Erythroblast (primary cell): ENCODE results near the gene HECA.
"Not testable (repeated sequence)": the region's sequence is repeated elsewhere in the genome, so short reads cannot be mapped to it uniquely, and the experiment has no call there.

Source experiments
- DNase-seq, 2 experiments: peaks; one replicate each; lab custom pipeline; 2025; lab: John Stamatoyannopoulos, UW
- GATA1 ChIP-seq: IDR thresholded peaks from 2 replicates; pipeline ENCODE4 v1.6.1; 2011; ENCODE audit warnings: low read depth, mild to moderate bottlenecking, control low read depth, low read length, moderate library complexity
- POLR2A ChIP-seq: IDR thresholded peaks from 2 replicates; pipeline ENCODE4 v1.6.1; 2011; ENCODE audit warnings: mild to moderate bottlenecking, low read length

HECA gene

GRCh38 chr6:139184459-139184858, 49.6 kb downstream of the HECA start:
- DNase-seq: no peak
- TF ChIP-seq POLR2A (no peak), GATA1 (no peak)

GRCh38 chr6:139186242-139186641, 51.4 kb downstream of the HECA start:
- TF ChIP-seq GATA1 (no peak), POLR2A (no peak)
- no peak for DNase-seq

GRCh38 chr6:139186692-139187091, 51.8 kb downstream of the HECA start:
- TF ChIP-seq GATA1 (no peak), POLR2A (no peak)
- DNase-seq: no peak

- TF ChIP-seq POLR2A (no peak), GATA1 (no peak)
- no peak for DNase-seq
Observed at GRCh38 chr6:139187489-139187888, 52.6 kb downstream of the HECA start.

- no peak for DNase-seq
- TF ChIP-seq POLR2A (no peak), GATA1 (no peak)
Observed at GRCh38 chr6:139189665-139190064, 54.8 kb downstream of the HECA start.

- no peak for DNase-seq
- TF ChIP-seq POLR2A (no peak), GATA1 (no peak)
Observed at GRCh38 chr6:139194740-139195139, 59.9 kb downstream of the HECA start.

- no peak for TF ChIP-seq POLR2A
- TF ChIP-seq GATA1: no peak
Observed at GRCh38 chr6:139198529-139199288, 63.8 kb downstream of the HECA start.

GRCh38 chr6:139201378-139201777, 66.5 kb downstream of the HECA start:
- no peak for DNase-seq
- TF ChIP-seq POLR2A (no peak), GATA1 (no peak)

More at GRCh38 chr6:139198529-139199288, 63.8 kb downstream of the HECA start:
- DNase-seq: no peak

GRCh38 chr6:139204978-139205377, 70.1 kb downstream of the HECA start:
- DNase-seq: no peak
- TF ChIP-seq GATA1: no peak
- no peak for TF ChIP-seq POLR2A

- no peak for DNase-seq
Observed at GRCh38 chr6:139205843-139206242, 71.0 kb downstream of the HECA start.

GRCh38 chr6:139210766-139211165, 75.9 kb downstream of the HECA start:
- DNase-seq: not testable (repeated sequence)

More at GRCh38 chr6:139205843-139206242, 71.0 kb downstream of the HECA start:
- TF ChIP-seq POLR2A (no peak), GATA1 (no peak)

GRCh38 chr6:139212460-139212859, 77.6 kb downstream of the HECA start:
- not testable (repeated sequence) for DNase-seq

GRCh38 chr6:139219271-139219729, 84.4 kb downstream of the HECA start:
- peak; percentile 68 to 80 for DNase-seq
- no peak for TF ChIP-seq GATA1
- TF ChIP-seq POLR2A: no peak

- no peak for DNase-seq
- TF ChIP-seq GATA1: no peak
- TF ChIP-seq POLR2A: no peak
Observed at GRCh38 chr6:139219746-139220145, 84.9 kb downstream of the HECA start.

GRCh38 chr6:139228387-139228786, 93.5 kb downstream of the HECA start:
- not testable (repeated sequence) for DNase-seq
